Panc1 (cell line): ENCODE measurements around the gene COL16A1. TPM values are rescaled to one million over a fixed set of nuclear protein-coding genes. Genes with fewer than 3 reads are reported as not detected.

ENCODE experiments used
- ATAC-seq: fragments of 200-7000 bp; cut with Tn5 transposase; 2 replicates; pipeline ENCODE4 v1.9.1; 2020; ENCODE audit warnings: mild to moderate bottlenecking, moderate library complexity
- BruUV-seq: library from RNA; stranded (reverse); fragments of 400-500 nt; replicated peaks from 2 replicates; lab custom pipeline; 2021; lab: Mats Ljungman, UMichigan
- CTCF ChIA-PET: fragments of 300-600 bp; sonication (Branson Sonifier 250); formaldehyde crosslinking; loops from one replicate; lab custom pipeline; 2022; ENCODE audit warnings: antibody characterized with exemption; lab: Charles Lee
- POLR2A ChIA-PET: fragments of 300-600 bp; sonication (Branson Sonifier 250); formaldehyde crosslinking; loops from one replicate; lab custom pipeline; 2022; ENCODE audit warnings: antibody characterized with exemption; lab: Charles Lee
- DNase-seq: peaks from one replicate; pipeline ENCODE4 v3.0.0-alpha.2; 2010; ENCODE audit warnings: low read depth, low spot score
- H3K27ac ChIP-seq: 2 replicates; pipeline ENCODE4 v1.5.1; 2011; ENCODE audit warnings: mild to moderate bottlenecking, low read length, inconsistent platforms
- H3K27me3 ChIP-seq: fragments of 200-500 bp; sonication (Bioruptor generic); 2 replicates; pipeline ENCODE4 v1.6.0; 2014; ENCODE audit warnings: low read length, inconsistent platforms; ENCODE audit not compliant: control insufficient read depth, insufficient read depth
- H3K36me3 ChIP-seq: fragments of 200-500 bp; sonication (Bioruptor generic); 2 replicates; pipeline ENCODE4 v1.5.1; 2014; ENCODE audit warnings: inconsistent platforms, mild to moderate bottlenecking, low read length, moderate library complexity; ENCODE audit not compliant: control insufficient read depth, insufficient read depth
- H3K4me1 ChIP-seq: 2 replicates; pipeline ENCODE4 v1.5.1; 2011; ENCODE audit warnings: inconsistent platforms, mild to moderate bottlenecking, low read length, moderate library complexity; ENCODE audit not compliant: control insufficient read depth, insufficient read depth
- H3K4me3 ChIP-seq, 2 experiments: 2 replicates each; pipeline ENCODE4 v1.5.1; 2011 to 2012; ENCODE audit warnings: low read depth in 2 of 2, low read length in 2 of 2, mild to moderate bottlenecking in 2 of 2, inconsistent platforms in 1 of 2, moderate library complexity in 1 of 2
- H3K9me3 ChIP-seq: fragments of 200-500 bp; sonication (Bioruptor generic); 2 replicates; pipeline ENCODE4 v1.5.1; 2014; ENCODE audit warnings: low read depth, mild to moderate bottlenecking, inconsistent platforms, low read length, moderate library complexity; ENCODE audit not compliant: control insufficient read depth, insufficient read depth
- POLR2AphosphoS5 ChIP-seq: IDR thresholded peaks from 2 replicates; pipeline ENCODE4 v1.6.1; 2012; ENCODE audit warnings: mild to moderate bottlenecking, low read depth, low read length, moderate library complexity
- SIN3A ChIP-seq: IDR thresholded peaks from 2 replicates; pipeline ENCODE4 v1.6.1; 2012; ENCODE audit warnings: low read depth, mild to moderate bottlenecking, low read length, moderate library complexity, borderline replicate concordance; ENCODE audit not compliant: insufficient read depth
- TCF7L2 ChIP-seq: IDR thresholded peaks from 2 replicates; pipeline ENCODE4 v1.6.1; 2011; ENCODE audit warnings: mild to moderate bottlenecking, low read depth, low read length, inconsistent platforms
- in situ Hi-C: cut with HindIII; loops from 2 replicates; pipeline ENCODE4 v1.10.0; 2016; ENCODE audit warnings: low sequenced_read_pairs, low pct_unique_long_range_greater_than_20kb
- intact Hi-C: fragments of 100-400 bp; cut with micrococcal nuclease; formaldehyde crosslinking; loops from one replicate; pipeline ENCODE4 v1.10.0; 2022; ENCODE audit not compliant: unreplicated experiment
- total RNA-seq: library from RNA; stranded (reverse); gene quantifications from one replicate; pipeline ENCODE4 v1.2.1, GENCODE V29; 2021; ENCODE audit not compliant: unreplicated experiment
- TF ChIP-seq, protein P1 (sequence below): fragments of 450-650 bp; IDR thresholded peaks from 2 replicates; pipeline ENCODE4 v1.5.1; 2017; ENCODE audit warnings: mild to moderate bottlenecking
- TF ChIP-seq, protein P2 (sequence below), 2 experiments: IDR thresholded peaks; 2 replicates each; pipeline ENCODE4 v1.6.1; 2011 to 2012; ENCODE audit warnings: low read depth in 2 of 2, control low read depth in 1 of 2, low read length in 1 of 2, mild to moderate bottlenecking in 1 of 2, moderate library complexity in 1 of 2; ENCODE audit not compliant: insufficient read depth in 1 of 2

COL16A1 gene
- total RNA-seq, 1 experiment from 2014 or later = 7.6 TPM

DNA sequence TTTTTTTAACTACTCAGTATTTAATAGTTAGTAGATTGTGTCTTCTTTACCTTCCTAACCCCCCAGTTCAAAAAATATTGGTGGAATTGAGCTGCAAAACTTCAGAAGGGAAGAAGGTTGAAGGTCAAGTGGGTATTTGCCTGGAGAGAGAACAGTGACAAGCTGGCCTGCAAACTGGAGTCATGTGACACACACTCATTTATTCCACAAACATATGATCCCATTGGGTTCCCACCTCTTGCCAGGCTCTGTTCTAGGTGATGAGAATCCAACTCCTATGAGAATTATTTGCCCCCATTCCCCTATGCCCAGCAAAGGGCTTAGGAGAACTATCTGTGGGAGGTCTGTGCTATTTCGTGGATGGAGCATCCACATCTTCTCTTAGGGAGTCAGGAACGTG, 55.6 kb downstream of the COL16A1 start:
- intact Hi-C loops (no loop called here), in situ Hi-C loops (no loop called here)
- Histone ChIP-seq H3K27ac (no peak overlapping the region), H3K4me3 (no peak overlapping the region), H3K27me3 (no peaks in the 10 kb centered on the region), H3K4me1 (peaks cover 12% of the 10 kb centered on the region), H3K9me3 (no peaks in the 10 kb centered on the region), H3K36me3 (no peaks in the 10 kb centered on the region; the same call in 1 of the 2 replicates)
- ChIA-PET CTCF (no interaction called here), POLR2A (no interaction called here)
- TF ChIP-seq POLR2AphosphoS5 (no peak), SIN3A (no peak), TCF7L2 (no peak)
- TF ChIP-seq, protein P1, sequence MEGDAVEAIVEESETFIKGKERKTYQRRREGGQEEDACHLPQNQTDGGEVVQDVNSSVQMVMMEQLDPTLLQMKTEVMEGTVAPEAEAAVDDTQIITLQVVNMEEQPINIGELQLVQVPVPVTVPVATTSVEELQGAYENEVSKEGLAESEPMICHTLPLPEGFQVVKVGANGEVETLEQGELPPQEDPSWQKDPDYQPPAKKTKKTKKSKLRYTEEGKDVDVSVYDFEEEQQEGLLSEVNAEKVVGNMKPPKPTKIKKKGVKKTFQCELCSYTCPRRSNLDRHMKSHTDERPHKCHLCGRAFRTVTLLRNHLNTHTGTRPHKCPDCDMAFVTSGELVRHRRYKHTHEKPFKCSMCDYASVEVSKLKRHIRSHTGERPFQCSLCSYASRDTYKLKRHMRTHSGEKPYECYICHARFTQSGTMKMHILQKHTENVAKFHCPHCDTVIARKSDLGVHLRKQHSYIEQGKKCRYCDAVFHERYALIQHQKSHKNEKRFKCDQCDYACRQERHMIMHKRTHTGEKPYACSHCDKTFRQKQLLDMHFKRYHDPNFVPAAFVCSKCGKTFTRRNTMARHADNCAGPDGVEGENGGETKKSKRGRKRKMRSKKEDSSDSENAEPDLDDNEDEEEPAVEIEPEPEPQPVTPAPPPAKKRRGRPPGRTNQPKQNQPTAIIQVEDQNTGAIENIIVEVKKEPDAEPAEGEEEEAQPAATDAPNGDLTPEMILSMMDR = no peak
- TF ChIP-seq, protein P2, sequence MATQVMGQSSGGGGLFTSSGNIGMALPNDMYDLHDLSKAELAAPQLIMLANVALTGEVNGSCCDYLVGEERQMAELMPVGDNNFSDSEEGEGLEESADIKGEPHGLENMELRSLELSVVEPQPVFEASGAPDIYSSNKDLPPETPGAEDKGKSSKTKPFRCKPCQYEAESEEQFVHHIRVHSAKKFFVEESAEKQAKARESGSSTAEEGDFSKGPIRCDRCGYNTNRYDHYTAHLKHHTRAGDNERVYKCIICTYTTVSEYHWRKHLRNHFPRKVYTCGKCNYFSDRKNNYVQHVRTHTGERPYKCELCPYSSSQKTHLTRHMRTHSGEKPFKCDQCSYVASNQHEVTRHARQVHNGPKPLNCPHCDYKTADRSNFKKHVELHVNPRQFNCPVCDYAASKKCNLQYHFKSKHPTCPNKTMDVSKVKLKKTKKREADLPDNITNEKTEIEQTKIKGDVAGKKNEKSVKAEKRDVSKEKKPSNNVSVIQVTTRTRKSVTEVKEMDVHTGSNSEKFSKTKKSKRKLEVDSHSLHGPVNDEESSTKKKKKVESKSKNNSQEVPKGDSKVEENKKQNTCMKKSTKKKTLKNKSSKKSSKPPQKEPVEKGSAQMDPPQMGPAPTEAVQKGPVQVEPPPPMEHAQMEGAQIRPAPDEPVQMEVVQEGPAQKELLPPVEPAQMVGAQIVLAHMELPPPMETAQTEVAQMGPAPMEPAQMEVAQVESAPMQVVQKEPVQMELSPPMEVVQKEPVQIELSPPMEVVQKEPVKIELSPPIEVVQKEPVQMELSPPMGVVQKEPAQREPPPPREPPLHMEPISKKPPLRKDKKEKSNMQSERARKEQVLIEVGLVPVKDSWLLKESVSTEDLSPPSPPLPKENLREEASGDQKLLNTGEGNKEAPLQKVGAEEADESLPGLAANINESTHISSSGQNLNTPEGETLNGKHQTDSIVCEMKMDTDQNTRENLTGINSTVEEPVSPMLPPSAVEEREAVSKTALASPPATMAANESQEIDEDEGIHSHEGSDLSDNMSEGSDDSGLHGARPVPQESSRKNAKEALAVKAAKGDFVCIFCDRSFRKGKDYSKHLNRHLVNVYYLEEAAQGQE (IDR thresholded peaks at IDR 0.05; ENCODE audit: insufficient read depth in 1 of 2, low read depth in 2 of 2, low read length in 1 of 2) = no peak
- DNase-seq (no peak), ATAC-seq (no peak)
- BruUV-seq = no TSS peak

DNA sequence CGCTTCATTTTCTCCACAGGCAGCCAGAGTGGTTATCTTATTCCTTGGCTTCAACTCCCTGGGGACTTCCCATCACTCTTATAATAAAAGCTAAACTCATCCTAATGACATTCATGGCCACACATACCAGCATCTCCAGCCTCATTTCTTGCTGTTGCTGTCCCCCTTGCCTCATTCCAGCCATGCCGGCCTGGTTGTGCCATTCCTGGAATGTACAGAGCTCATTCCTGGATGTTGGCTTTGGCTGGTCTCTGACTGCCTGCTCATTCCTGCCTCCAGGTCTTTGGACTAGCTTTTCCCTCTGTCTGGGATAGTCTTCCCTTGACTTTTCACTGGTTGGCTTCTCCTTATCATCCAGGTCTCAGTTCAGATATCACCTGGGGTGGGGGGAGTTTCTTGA, 56.7 kb downstream of the COL16A1 start:
- Histone ChIP-seq H3K27me3 (no peaks in the 10 kb centered on the region), H3K4me3 (no peak overlapping the region), H3K9me3 (no peaks in the 10 kb centered on the region), H3K36me3 (no peaks in the 10 kb centered on the region; the same call in 1 of the 2 replicates), H3K4me1 (peaks cover 21% of the 10 kb centered on the region), H3K27ac (no peak overlapping the region)
- TF ChIP-seq, protein P2 (IDR thresholded peaks at IDR 0.05; ENCODE audit: insufficient read depth in 1 of 2, low read depth in 2 of 2, low read length in 1 of 2) = no peak
- TF ChIP-seq, protein P1 = no peak
- TF ChIP-seq POLR2AphosphoS5 = no peak
- TF ChIP-seq SIN3A = no peak
- TF ChIP-seq TCF7L2 = no peak
- BruUV-seq = no TSS peak
- POLR2A ChIA-PET = no interaction called here
- intact Hi-C loops = no loop called here
- in situ Hi-C loops = no loop called here
- ATAC-seq (no peak), DNase-seq (no peak)
- CTCF ChIA-PET = interaction anchor here (0.6 kb wide), 1 partner anchor 311 kb away, joined by 3 read pairs; no protein-coding TSS in a partner anchor
